ENCODE data around the gene TP53BP1. TPM values are rescaled to one million over a fixed set of nuclear protein-coding genes. Genes with fewer than 3 reads are reported as not detected.

Gene TP53BP1
- polyA plus RNA-seq, 3 donors: 1.8 to 6.7 (median 3.1) TPM

DNA sequence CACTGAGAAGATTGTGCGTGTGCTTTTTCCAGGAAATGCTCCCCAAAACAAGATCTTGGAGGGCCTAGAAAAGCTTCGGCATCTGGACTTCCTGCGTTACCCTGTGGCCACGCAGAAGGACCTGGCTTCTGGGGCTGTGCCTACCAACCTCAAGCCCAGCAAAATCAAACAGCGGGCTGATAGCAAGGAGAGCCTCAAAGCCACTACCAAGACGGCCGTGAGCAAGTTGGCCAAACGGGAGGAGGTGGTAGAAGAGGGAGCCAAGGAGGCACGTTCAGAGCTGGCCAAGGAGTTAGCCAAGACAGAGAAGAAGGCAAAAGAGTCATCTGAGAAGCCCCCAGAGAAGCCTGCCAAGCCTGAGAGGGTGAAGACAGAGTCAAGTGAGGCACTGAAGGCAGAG lies 29.3 kb upstream of the TP53BP1 start:
- peaks cover under 1 to 15% of the 10 kb centered on the region in 2 donors for H3K27me3 ChIP-seq (ENCODE audit: control insufficient read depth in 2 of 2, insufficient read depth in 2 of 2, low read length in 2 of 2)
- WGBS (ENCODE audit: insufficient coverage): 89% methylated on average over 9 of the region's 9 CpGs

GRCh38 chr15:43521419-43521818 lies 28.5 kb upstream of the TP53BP1 start:
- H3K36me3 ChIP-seq (replicated peaks in 1 of 2; ENCODE audit: control insufficient read depth in 1 of 2, insufficient read depth in 2 of 2, low read length in 2 of 2): no peaks in the 10 kb centered on the region
- intact Hi-C loops (cut with micrococcal nuclease): no loop called here
- peaks cover 20 to 25% (median 24%) of the 10 kb centered on the region in 3 donors for H3K27me3 Mint-ChIP-seq (ENCODE audit: low read depth in 3 of 3)
- H3K4me3 Mint-ChIP-seq: no peak overlapping the region
- no peak overlapping the region for H3K4me3 ChIP-seq (replicated peaks in 1 of 3; ENCODE audit: low read depth in 2 of 3, low read length in 3 of 3)
- peaks cover 3 to 22% of the 10 kb centered on the region in 2 donors for H3K27me3 ChIP-seq (ENCODE audit: control insufficient read depth in 2 of 2, insufficient read depth in 2 of 2, low read length in 2 of 2)
- no peak for DNase-seq
- H2AFZ ChIP-seq (ENCODE audit: insufficient read depth, low read depth, low read length, poor library complexity, severe bottlenecking): no peak overlapping the region
- no peak overlapping the region for H3K9ac ChIP-seq (ENCODE audit: insufficient read depth, low read length, poor library complexity, severe bottlenecking)
- peaks cover 0 to 4% (median 0%) of the 10 kb centered on the region in 7 donors for H3K9me3 Mint-ChIP-seq
- H4K20me1 ChIP-seq (ENCODE audit: insufficient read depth, low read length): no peaks in the 10 kb centered on the region
- no peaks in the 10 kb centered on the region for H3K9me3 ChIP-seq (replicated peaks in 1 of 2; ENCODE audit: control insufficient read depth in 1 of 2, insufficient read depth in 1 of 2, low read length in 2 of 2)
- 98% methylated on average over 8 of the region's 11 CpGs for WGBS (ENCODE audit: insufficient coverage)
- H3K27ac Mint-ChIP-seq: no peak overlapping the region
- no peaks in the 10 kb centered on the region for H3K79me2 ChIP-seq (ENCODE audit: insufficient read depth, low read length)
- no peak overlapping the region for H3K4me2 ChIP-seq (replicated peaks; ENCODE audit: extremely low read depth, low read length, poor library complexity, severe bottlenecking)
- TF ChIP-seq CTCF (IDR thresholded peaks at IDR 0.05): no peak
- H3K4me1 ChIP-seq (ENCODE audit: control insufficient read depth in 1 of 2, insufficient read depth in 2 of 2, low read length in 2 of 2): peaks cover 18 to 19% of the 10 kb centered on the region in 2 donors
- H3K27ac ChIP-seq (ENCODE audit: low read depth in 1 of 2, low read length in 2 of 2): no peak overlapping the region
- peaks cover 32% of the 10 kb centered on the region for H3K4me1 Mint-ChIP-seq
- no peaks in the 10 kb centered on the region for H3K36me3 Mint-ChIP-seq

More for the DNA sequence above, 29.3 kb upstream of the TP53BP1 start:
- no peak overlapping the region for H3K4me3 ChIP-seq (replicated peaks in 1 of 3; ENCODE audit: low read depth in 2 of 3, low read length in 3 of 3)
- H3K27ac Mint-ChIP-seq: no peak overlapping the region
- DNase-seq: no peak
- no peak overlapping the region for H3K9ac ChIP-seq (ENCODE audit: insufficient read depth, low read length, poor library complexity, severe bottlenecking)
- H3K27ac ChIP-seq (ENCODE audit: low read depth in 1 of 2, low read length in 2 of 2): no peak overlapping the region
- H3K9me3 Mint-ChIP-seq: peaks cover 0 to 4% (median 0%) of the 10 kb centered on the region in 7 donors
- H3K27me3 Mint-ChIP-seq (ENCODE audit: low read depth in 3 of 3): peaks cover 15 to 20% (median 19%) of the 10 kb centered on the region in 3 donors
- peaks cover 28% of the 10 kb centered on the region for H3K4me1 Mint-ChIP-seq
- no peak overlapping the region for H2AFZ ChIP-seq (ENCODE audit: insufficient read depth, low read depth, low read length, poor library complexity, severe bottlenecking)
- no peaks in the 10 kb centered on the region for H3K36me3 Mint-ChIP-seq
- intact Hi-C loops (cut with micrococcal nuclease): no loop called here
- H3K36me3 ChIP-seq (replicated peaks in 1 of 2; ENCODE audit: control insufficient read depth in 1 of 2, insufficient read depth in 2 of 2, low read length in 2 of 2): no peaks in the 10 kb centered on the region
- H3K79me2 ChIP-seq (ENCODE audit: insufficient read depth, low read length): no peaks in the 10 kb centered on the region
- no peak for TF ChIP-seq CTCF (IDR thresholded peaks at IDR 0.05)
- H3K4me2 ChIP-seq (replicated peaks; ENCODE audit: extremely low read depth, low read length, poor library complexity, severe bottlenecking): no peak overlapping the region
- H4K20me1 ChIP-seq (ENCODE audit: insufficient read depth, low read length): no peaks in the 10 kb centered on the region
- no peaks in the 10 kb centered on the region for H3K9me3 ChIP-seq (replicated peaks in 1 of 2; ENCODE audit: control insufficient read depth in 1 of 2, insufficient read depth in 1 of 2, low read length in 2 of 2)
- peaks cover 14 to 16% of the 10 kb centered on the region in 2 donors for H3K4me1 ChIP-seq (ENCODE audit: control insufficient read depth in 1 of 2, insufficient read depth in 2 of 2, low read length in 2 of 2)
- H3K4me3 Mint-ChIP-seq: no peak overlapping the region
